CD4-positive, alpha-beta memory T cell (primary cell): ENCODE measurements around the gene ZBTB20. TPM values are rescaled to one million over a fixed set of nuclear protein-coding genes. Genes with fewer than 3 reads are reported as not detected.

Experiments used
- CTCF ChIA-PET: fragments of 350-600 bp; sonication (Branson Sonifier 250); formaldehyde crosslinking; loops from one replicate; lab custom pipeline; 2021; ENCODE audit warnings: inconsistent platforms; ENCODE audit not compliant: partially characterized antibody; lab: Charles Lee
- POLR2A ChIA-PET: fragments of 350-600 bp; sonication (Branson Sonifier 250); formaldehyde crosslinking; loops from one replicate; lab custom pipeline; 2021; ENCODE audit not compliant: partially characterized antibody; lab: Charles Lee
- DNase-seq, 5 donors: peaks; one replicate each; pipeline versions ENCODE4 v3.0.0 to v3.0.0-alpha.2; 2020 to 2022; ENCODE audit warnings: mixed read lengths in 1 of 5
- H3K27ac ChIP-seq: one replicate; pipeline ENCODE4 v1.7.0; 2013; ENCODE audit warnings: low read depth, low read length
- H3K27me3 ChIP-seq: 2 replicates; pipeline ENCODE4 v1.7.0; 2013; ENCODE audit warnings: mild to moderate bottlenecking, low read length, moderate library complexity; ENCODE audit not compliant: insufficient read depth
- H3K36me3 ChIP-seq: 2 replicates; pipeline ENCODE4 v1.7.0; 2013; ENCODE audit warnings: mild to moderate bottlenecking, low read length, moderate library complexity; ENCODE audit not compliant: insufficient read depth
- H3K4me1 ChIP-seq: 2 replicates; pipeline ENCODE4 v1.7.0; 2013; ENCODE audit warnings: mild to moderate bottlenecking, low read length, moderate library complexity; ENCODE audit not compliant: insufficient read depth
- H3K4me3 ChIP-seq, 2 donors: one replicate each; pipeline ENCODE4 v1.7.0; 2013; ENCODE audit warnings: low read length in 2 of 2, mild to moderate bottlenecking in 1 of 2
- H3K9me3 ChIP-seq, 2 donors: one replicate each; pipeline ENCODE4 v1.7.0; 2013; ENCODE audit warnings: low read length in 2 of 2, control low read depth in 1 of 2; ENCODE audit not compliant: control insufficient read depth in 1 of 2
- H3K27ac Mint-ChIP-seq, 7 donors: one replicate each; pipeline ENCODE4 v1.8.0; 2020 to 2021; ENCODE audit warnings: mixed read lengths in 7 of 7, mild to moderate bottlenecking in 6 of 7, inconsistent platforms in 3 of 7, moderate library complexity in 3 of 7
- H3K27me3 Mint-ChIP-seq, 2 donors: one replicate each; pipeline ENCODE4 v1.8.0; 2020 to 2021; ENCODE audit warnings: mixed read lengths in 2 of 2
- H3K36me3 Mint-ChIP-seq, 2 donors: one replicate each; pipeline ENCODE4 v1.8.0; 2020 to 2021; ENCODE audit warnings: mixed read lengths in 2 of 2, inconsistent platforms in 1 of 2, mild to moderate bottlenecking in 1 of 2
- H3K4me1 Mint-ChIP-seq, 4 donors: one replicate each; pipeline ENCODE4 v1.8.0; 2020 to 2021; ENCODE audit warnings: mixed read lengths in 4 of 4, mild to moderate bottlenecking in 1 of 4
- H3K4me3 Mint-ChIP-seq, 8 donors: one replicate each; pipeline ENCODE4 v1.8.0; 2020 to 2021; ENCODE audit warnings: mixed read lengths in 8 of 8, mild to moderate bottlenecking in 7 of 8, moderate library complexity in 6 of 8, inconsistent platforms in 3 of 8
- H3K9me3 Mint-ChIP-seq, 8 donors: one replicate each; pipeline ENCODE4 v1.8.0; 2020 to 2021; ENCODE audit warnings: mixed read lengths in 8 of 8, mild to moderate bottlenecking in 5 of 8, inconsistent platforms in 3 of 8, moderate library complexity in 1 of 8
- intact Hi-C: fragments of 100-400 bp; cut with micrococcal nuclease; formaldehyde crosslinking; loops from one replicate; pipeline ENCODE4 v1.15.1; 2023
- polyA plus RNA-seq, 2 donors: library from polyadenylated mRNA; unstranded; fragments of 300-500 nt; fragmentation: Illumina TruSeq; gene quantifications; one replicate each; pipeline ENCODE4 v1.2.3, GENCODE V29; 2021
- total RNA-seq, 2 experiments: library from RNA; stranded (reverse); gene quantifications; one replicate each; pipeline ENCODE4 v1.2.3, GENCODE V29; 2021

ZBTB20 gene
- total and polyA plus RNA-seq, 4 experiments from 2014 or later = 21.9 to 58.4 (median 41.4) TPM

- CTCF ChIA-PET = interaction anchor here (8.3 kb wide), 1 partner anchor 18 kb away, joined by 83 read pairs; no protein-coding TSS in a partner anchor
- POLR2A ChIA-PET = interaction anchor here (0.6 to 6.5 kb wide), 10 partner anchors 9 to 934 kb away, joined by 3 to 289 read pairs (median 5); no protein-coding TSS in a partner anchor
- Histone ChIP-seq H3K27me3 (no peaks in the 10 kb centered on the region), H3K27ac (peak overlapping the region; percentile 97), H3K4me3 (peak overlapping the region; percentile 43 to 73), H3K9me3 (no peaks in the 10 kb centered on the region), H3K36me3 (no peaks in the 10 kb centered on the region), H3K4me1 (peaks cover 25% of the 10 kb centered on the region)
- intact Hi-C loops = loop anchor here (5.0 to 10.0 kb wide), 2 partner anchors 509 to 1633 kb away; partner anchors contain the start of gene SPICE1
- DNase-seq = no peak
- Mint-ChIP-seq H3K36me3 (peaks cover 9 to 16% of the 10 kb centered on the region in 2 donors), H3K27ac (peak overlapping the region; percentile 90 to 100 (median 100)), H3K9me3 (peaks cover 0 to 4% (median 0%) of the 10 kb centered on the region in 8 donors), H3K4me3 (peak overlapping the region; percentile 93 to 100 (median 98)), H3K4me1 (peaks cover 14 to 40% (median 24%) of the 10 kb centered on the region in 4 donors), H3K27me3 (no peaks in the 10 kb centered on the region)
Measured at GRCh38 chr3:115148142-115148790, 1.2 kb upstream of the ZBTB20 start.

- Mint-ChIP-seq H3K4me3 (peak overlapping the region; percentile 93 to 100 (median 98)), H3K36me3 (peaks cover 9 to 21% of the 10 kb centered on the region in 2 donors), H3K27me3 (no peaks in the 10 kb centered on the region), H3K4me1 (peaks cover 16 to 48% (median 28%) of the 10 kb centered on the region in 4 donors), H3K9me3 (peaks cover 0 to 4% (median 0%) of the 10 kb centered on the region in 8 donors), H3K27ac (peak overlapping the region; percentile 90 to 100 (median 100))
- Histone ChIP-seq H3K27ac (peak overlapping the region; percentile 97), H3K36me3 (no peaks in the 10 kb centered on the region), H3K9me3 (no peaks in the 10 kb centered on the region), H3K4me1 (peaks cover 25% of the 10 kb centered on the region), H3K4me3 (peak overlapping the region; percentile 43 to 73), H3K27me3 (no peaks in the 10 kb centered on the region)
- CTCF ChIA-PET = interaction anchor here (1.7 to 8.3 kb wide), 3 partner anchors 19 to 56 kb away, joined by 6 to 83 read pairs (median 13); no protein-coding TSS in a partner anchor
- intact Hi-C loops = loop anchor here (1.0 to 10.0 kb wide), 10 partner anchors 18 to 1633 kb away; partner anchors contain the start of genes CCDC191, NAA50, QTRT2 and SPICE1
- DNase-seq = peak; percentile 97 to 100 (median 98)
- POLR2A ChIA-PET = interaction anchor here (0.6 to 6.5 kb wide), 17 partner anchors 10 to 934 kb away, joined by 3 to 289 read pairs (median 5); no protein-coding TSS in a partner anchor
Measured at GRCh38 chr3:115147329-115148141, 447 bp upstream of the ZBTB20 start.

- H3K9me3 ChIP-seq = no peaks in the 10 kb centered on the region
- H3K4me3 ChIP-seq = peak overlapping the region; percentile 51 to 97
- Mint-ChIP-seq H3K27me3 (no peaks in the 10 kb centered on the region), H3K36me3 (peaks cover 9 to 25% of the 10 kb centered on the region in 2 donors), H3K27ac (peak overlapping the region; percentile 90 to 99 (median 97)), H3K4me3 (peak overlapping the region; percentile 89 to 99 (median 96)), H3K9me3 (peaks cover 0 to 4% (median 0%) of the 10 kb centered on the region in 8 donors), H3K4me1 (peaks cover 20 to 55% (median 34%) of the 10 kb centered on the region in 4 donors)
- no peaks in the 10 kb centered on the region for H3K27me3 ChIP-seq
- DNase-seq = peak; percentile 57 to 74 (median 65)
- ChIA-PET CTCF (interaction anchor here (0.5 to 8.3 kb wide), 9 partner anchors 15 to 673 kb away, joined by 3 to 83 read pairs (median 5); no protein-coding TSS in a partner anchor), POLR2A (interaction anchor here (0.6 to 6.5 kb wide), 20 partner anchors 9 to 1401 kb away, joined by 3 to 289 read pairs (median 6); no protein-coding TSS in a partner anchor)
- peaks cover 25% of the 10 kb centered on the region for H3K4me1 ChIP-seq
- peak overlapping the region; percentile 95 for H3K27ac ChIP-seq
- no peaks in the 10 kb centered on the region for H3K36me3 ChIP-seq
- intact Hi-C loops = loop anchor here (2.0 to 10.0 kb wide), 3 partner anchors 53 to 1631 kb away; partner anchors contain the start of gene SPICE1
Measured at GRCh38 chr3:115146032-115146417, 1.1 kb downstream of the ZBTB20 start.

GRCh38 chr3:115141033-115141757 lies 5.9 kb downstream of the ZBTB20 start:
- Mint-ChIP-seq H3K36me3 (peaks cover 13 to 17% of the 10 kb centered on the region in 2 donors), H3K27ac (no peak overlapping the region), H3K4me1 (peaks cover 27 to 46% (median 37%) of the 10 kb centered on the region in 4 donors), H3K9me3 (no peaks in the 10 kb centered on the region), H3K27me3 (no peaks in the 10 kb centered on the region), H3K4me3 (no peak overlapping the region)
- no peaks in the 10 kb centered on the region for H3K27me3 ChIP-seq
- intact Hi-C loops = loop anchor here (10.0 kb wide), 1 partner anchor 1626 kb away; the partner anchor contains the start of gene SPICE1
- H3K36me3 ChIP-seq = no peaks in the 10 kb centered on the region
- DNase-seq = no peak
- no peak overlapping the region for H3K4me3 ChIP-seq
- peaks cover 17% of the 10 kb centered on the region for H3K4me1 ChIP-seq
- no peaks in the 10 kb centered on the region for H3K9me3 ChIP-seq
- no peak overlapping the region for H3K27ac ChIP-seq
- ChIA-PET CTCF (no interaction called here), POLR2A (no interaction called here)

GRCh38 chr3:115139072-115139471 lies 8.0 kb downstream of the ZBTB20 start:
- H3K36me3 Mint-ChIP-seq = peaks cover 12 to 15% of the 10 kb centered on the region in 2 donors
- Histone ChIP-seq H3K9me3 (no peaks in the 10 kb centered on the region), H3K27me3 (no peaks in the 10 kb centered on the region), H3K4me1 (peaks cover 4% of the 10 kb centered on the region), H3K36me3 (no peaks in the 10 kb centered on the region), H3K4me3 (no peak overlapping the region), H3K27ac (no peak overlapping the region)
- CTCF ChIA-PET = no interaction called here
- peaks cover 16 to 29% (median 23%) of the 10 kb centered on the region in 4 donors for H3K4me1 Mint-ChIP-seq
- H3K9me3 Mint-ChIP-seq = no peaks in the 10 kb centered on the region
- H3K27ac Mint-ChIP-seq = no peak overlapping the region
- no peaks in the 10 kb centered on the region for H3K27me3 Mint-ChIP-seq
- POLR2A ChIA-PET = no interaction called here
- intact Hi-C loops = no loop called here
- no peak for DNase-seq
- no peak overlapping the region for H3K4me3 Mint-ChIP-seq

- ChIA-PET CTCF (interaction anchor here (0.6 to 1.4 kb wide), 2 partner anchors 34 to 43 kb away, joined by 3 to 7 read pairs; no protein-coding TSS in a partner anchor), POLR2A (interaction anchor here (1.5 to 2.0 kb wide), 2 partner anchors 9 to 11 kb away, joined by 5 to 14 read pairs; no protein-coding TSS in a partner anchor)
- no peaks in the 10 kb centered on the region for H3K9me3 ChIP-seq
- no peak for DNase-seq
- no peak overlapping the region for H3K4me3 ChIP-seq
- H3K4me1 Mint-ChIP-seq = peaks cover 6 to 12% (median 8%) of the 10 kb centered on the region in 4 donors
- no peaks in the 10 kb centered on the region for H3K36me3 ChIP-seq
- H3K27me3 ChIP-seq = no peaks in the 10 kb centered on the region
- H3K4me3 Mint-ChIP-seq = no peak overlapping the region
- peaks cover 2 to 18% of the 10 kb centered on the region in 2 donors for H3K36me3 Mint-ChIP-seq
- no peak overlapping the region for H3K27ac ChIP-seq
- H3K9me3 Mint-ChIP-seq = no peaks in the 10 kb centered on the region
- intact Hi-C loops = no loop called here
- peak overlapping the region in 1 of 7 donors; percentile 4 for H3K27ac Mint-ChIP-seq
- H3K4me1 ChIP-seq = no peaks in the 10 kb centered on the region
- no peaks in the 10 kb centered on the region for H3K27me3 Mint-ChIP-seq
Measured at GRCh38 chr3:115134648-115135347, 12.3 kb downstream of the ZBTB20 start.
